Fibroblast of lung (primary cell): Measurements from ENCODE around the gene PTF1A. TPM values are rescaled to one million over a fixed set of nuclear protein-coding genes. Genes with fewer than 3 reads are reported as not detected.

ENCODE experiments used
- DNase-seq, 2 donors: peaks; one replicate each; pipeline versions ENCODE4 v3.0.0 to v3.0.0-alpha.2; 2010; ENCODE audit warnings: low read depth in 2 of 2
- H2AFZ ChIP-seq: 2 replicates; pipeline ENCODE4 v1.5.1; 2012; ENCODE audit warnings: low read length, control low read depth, inconsistent platforms
- H3K27ac ChIP-seq: 2 replicates; pipeline ENCODE4 v1.5.1; 2011; ENCODE audit warnings: low read length, control low read depth; ENCODE audit not compliant: insufficient read depth
- H3K27me3 ChIP-seq: 2 replicates; pipeline ENCODE4 v1.5.1; 2011; ENCODE audit warnings: mild to moderate bottlenecking, low read length; ENCODE audit not compliant: control insufficient read depth, insufficient read depth
- H3K36me3 ChIP-seq: 2 replicates; pipeline ENCODE4 v1.5.1; 2011; ENCODE audit warnings: low read length; ENCODE audit not compliant: control insufficient read depth, insufficient read depth
- H3K4me1 ChIP-seq: 2 replicates; pipeline ENCODE4 v1.5.1; 2011; ENCODE audit warnings: low read length; ENCODE audit not compliant: control insufficient read depth, insufficient read depth; ENCODE audit errors: extremely low read depth
- H3K4me2 ChIP-seq: 2 replicates; pipeline ENCODE4 v1.5.1; 2011; ENCODE audit warnings: low read length, control low read depth; ENCODE audit not compliant: insufficient read depth; ENCODE audit errors: extremely low read depth
- H3K4me3 ChIP-seq, 4 experiments: fragments of 200-600 bp in 1 of 4; sonication (generic) in 1 of 4; replicated peaks in 1 of 4; 2 replicates each; pipeline ENCODE4 v1.5.1; 2011 to 2016; ENCODE audit warnings: low read length in 4 of 4, low read depth in 3 of 4, mild to moderate bottlenecking in 3 of 4, control low read depth in 2 of 4, inconsistent platforms in 1 of 4, mixed read lengths in 1 of 4; ENCODE audit not compliant: insufficient read depth in 1 of 4; ENCODE audit errors: control extremely low read depth in 1 of 4
- H3K79me2 ChIP-seq: 2 replicates; pipeline ENCODE4 v1.5.1; 2012; ENCODE audit warnings: mild to moderate bottlenecking, low read length, inconsistent platforms; ENCODE audit not compliant: control insufficient read depth, insufficient read depth
- H3K9ac ChIP-seq: 2 replicates; pipeline ENCODE4 v1.5.1; 2011; ENCODE audit warnings: mild to moderate bottlenecking, low read length, control low read depth; ENCODE audit not compliant: insufficient read depth
- H3K9me3 ChIP-seq: 2 replicates; pipeline ENCODE4 v1.5.1; 2012; ENCODE audit warnings: low read depth, low read length; ENCODE audit not compliant: control insufficient read depth, insufficient read depth
- H4K20me1 ChIP-seq: 2 replicates; pipeline ENCODE4 v1.5.1; 2011; ENCODE audit warnings: low read length; ENCODE audit not compliant: control insufficient read depth, insufficient read depth; ENCODE audit errors: extremely low read depth
- EZH2 ChIP-seq: IDR thresholded peaks from 2 replicates; pipeline ENCODE4 v1.5.1; 2012; ENCODE audit warnings: low read length, control low read depth, mild to moderate bottlenecking; ENCODE audit errors: missing control alignments
- polyA plus RNA-seq, 2 donors: library from polyadenylated mRNA; depleted of rRNA in 1 of 2; stranded (reverse) in 1 of 2; unstranded in 1 of 2; fragments of >200 nt; gene quantifications; 2 replicates each; pipeline ENCODE4 v1.2.1, GENCODE V29; 2011 to 2012; ENCODE audit warnings: missing spikeins in 1 of 2
- total RNA-seq: library from RNA; depleted of rRNA; stranded (reverse); fragments of >200 nt; gene quantifications from 2 replicates; pipeline ENCODE4 v1.2.1, GENCODE V29; 2014
- TF ChIP-seq, protein P1 (sequence below), 2 donors: IDR thresholded peaks in 1 of 2; conservative IDR thresholded peaks in 1 of 2; 1 replicate in 1 of 2; 2 replicates in 1 of 2; pipeline ENCODE4 v1.5.1; 2011 to 2012; ENCODE audit warnings: low read length in 2 of 2, control low read depth in 1 of 2, inconsistent platforms in 1 of 2, low read depth in 1 of 2, mild to moderate bottlenecking in 1 of 2

PTF1A gene
- total and polyA plus RNA-seq, 2 donors (not counting 1 experiment from before 2014, with no cell fraction given), result not detected

DNA sequence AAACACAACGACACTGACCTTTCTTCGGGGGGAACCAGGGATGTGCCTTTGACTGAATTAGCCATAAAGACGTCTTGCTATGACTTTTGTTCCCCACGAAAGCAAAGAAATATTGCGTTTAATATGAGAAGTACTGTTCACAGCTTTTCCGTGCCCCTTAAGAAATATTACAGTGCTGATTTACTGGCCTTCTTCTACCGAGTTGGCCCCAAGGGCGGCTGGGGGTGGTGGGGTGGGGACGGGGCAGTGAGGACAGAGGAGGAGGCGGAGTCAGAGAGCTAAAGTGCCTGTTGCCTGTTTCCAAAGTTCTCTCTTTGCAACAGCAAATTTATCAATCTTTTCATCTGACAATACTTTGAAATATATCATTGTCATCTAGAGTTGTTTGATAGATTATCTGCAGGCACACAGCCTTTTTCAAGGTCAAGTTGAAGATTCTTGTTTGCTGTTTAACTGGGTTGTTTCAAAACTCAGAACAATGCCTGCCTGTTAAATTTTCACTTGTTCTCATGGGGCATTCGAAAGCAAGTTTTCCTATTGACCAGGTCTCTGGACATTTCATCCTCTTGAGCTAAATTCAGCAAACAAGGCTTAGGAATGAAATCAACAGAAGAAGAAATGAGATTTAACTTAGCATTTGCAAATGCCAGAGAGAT lies 9.0 kb downstream of the PTF1A start:
- Histone ChIP-seq H3K4me2 (no peak overlapping the region), H3K36me3 (no peaks in the 10 kb centered on the region), H3K9me3 (no peaks in the 10 kb centered on the region), H3K27me3 (peaks cover 14% of the 10 kb centered on the region), H3K9ac (no peak overlapping the region), H3K27ac (no peak overlapping the region), H3K4me3 (no peak overlapping the region), H3K79me2 (no peaks in the 10 kb centered on the region), H2AFZ (no peak overlapping the region), H4K20me1 (no peaks in the 10 kb centered on the region), H3K4me1 (no peaks in the 10 kb centered on the region)
- no peak for DNase-seq
- TF ChIP-seq EZH2, result no peak
- TF ChIP-seq, protein P1, sequence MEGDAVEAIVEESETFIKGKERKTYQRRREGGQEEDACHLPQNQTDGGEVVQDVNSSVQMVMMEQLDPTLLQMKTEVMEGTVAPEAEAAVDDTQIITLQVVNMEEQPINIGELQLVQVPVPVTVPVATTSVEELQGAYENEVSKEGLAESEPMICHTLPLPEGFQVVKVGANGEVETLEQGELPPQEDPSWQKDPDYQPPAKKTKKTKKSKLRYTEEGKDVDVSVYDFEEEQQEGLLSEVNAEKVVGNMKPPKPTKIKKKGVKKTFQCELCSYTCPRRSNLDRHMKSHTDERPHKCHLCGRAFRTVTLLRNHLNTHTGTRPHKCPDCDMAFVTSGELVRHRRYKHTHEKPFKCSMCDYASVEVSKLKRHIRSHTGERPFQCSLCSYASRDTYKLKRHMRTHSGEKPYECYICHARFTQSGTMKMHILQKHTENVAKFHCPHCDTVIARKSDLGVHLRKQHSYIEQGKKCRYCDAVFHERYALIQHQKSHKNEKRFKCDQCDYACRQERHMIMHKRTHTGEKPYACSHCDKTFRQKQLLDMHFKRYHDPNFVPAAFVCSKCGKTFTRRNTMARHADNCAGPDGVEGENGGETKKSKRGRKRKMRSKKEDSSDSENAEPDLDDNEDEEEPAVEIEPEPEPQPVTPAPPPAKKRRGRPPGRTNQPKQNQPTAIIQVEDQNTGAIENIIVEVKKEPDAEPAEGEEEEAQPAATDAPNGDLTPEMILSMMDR (conservative IDR thresholded peaks at IDR 0.05 in 1 of 2, IDR thresholded peaks at IDR 0.05 in 1 of 2; ENCODE audit: low read depth in 1 of 2, low read length in 2 of 2), result no peak

DNA sequence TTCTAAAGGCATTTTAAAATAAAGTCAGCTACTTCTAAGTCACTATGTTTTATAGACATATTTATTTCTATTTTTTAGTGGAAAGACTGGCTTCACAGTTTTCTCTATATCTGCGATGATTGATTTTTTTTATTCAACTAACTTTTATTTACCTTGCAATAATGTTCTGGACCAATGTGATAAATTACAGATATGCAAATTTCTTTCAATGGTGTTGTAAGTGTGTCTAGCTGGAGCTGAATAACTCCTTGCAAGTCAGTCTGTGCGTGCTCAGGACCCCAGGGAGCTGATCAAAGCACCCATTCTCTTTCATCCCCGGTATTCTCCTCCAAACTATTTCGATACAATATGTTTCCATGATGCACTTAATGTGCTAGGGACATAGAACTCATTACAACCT lies 9.7 kb downstream of the PTF1A start:
- Histone ChIP-seq H3K36me3 (no peaks in the 10 kb centered on the region), H3K4me2 (no peak overlapping the region), H3K4me1 (no peaks in the 10 kb centered on the region), H3K4me3 (no peak overlapping the region), H3K27ac (no peak overlapping the region), H3K79me2 (no peaks in the 10 kb centered on the region), H4K20me1 (no peaks in the 10 kb centered on the region), H3K9me3 (no peaks in the 10 kb centered on the region), H2AFZ (no peak overlapping the region), H3K27me3 (peaks cover 14% of the 10 kb centered on the region), H3K9ac (no peak overlapping the region)
- no peak for DNase-seq
- TF ChIP-seq, protein P1 (conservative IDR thresholded peaks at IDR 0.05 in 1 of 2, IDR thresholded peaks at IDR 0.05 in 1 of 2; ENCODE audit: low read depth in 1 of 2, low read length in 2 of 2), result no peak

DNA sequence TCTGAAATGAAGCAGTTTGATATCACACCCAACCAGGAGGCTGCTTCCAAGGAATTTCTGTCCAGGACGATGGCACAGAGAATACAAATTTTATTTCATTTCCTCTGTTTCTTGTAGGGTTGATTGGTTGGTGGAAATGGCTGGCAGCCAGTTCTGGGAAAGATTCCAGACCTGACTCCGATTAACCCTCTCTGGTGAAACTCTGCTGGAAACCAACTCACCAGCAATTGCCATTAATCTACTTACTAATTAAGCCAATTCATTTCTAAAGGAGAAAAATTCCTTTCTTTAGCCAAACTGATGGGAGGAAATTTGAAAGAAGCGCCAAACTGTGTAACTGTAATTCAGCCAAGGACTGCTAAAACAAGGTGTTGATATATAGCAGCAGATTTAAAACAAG lies 10.7 kb downstream of the PTF1A start:
- Histone ChIP-seq H3K4me3 (no peak overlapping the region), H3K9me3 (no peaks in the 10 kb centered on the region), H3K4me2 (no peak overlapping the region), H4K20me1 (no peaks in the 10 kb centered on the region), H3K79me2 (no peaks in the 10 kb centered on the region), H3K36me3 (no peaks in the 10 kb centered on the region), H3K4me1 (no peaks in the 10 kb centered on the region), H3K9ac (no peak overlapping the region), H2AFZ (no peak overlapping the region), H3K27ac (no peak overlapping the region), H3K27me3 (peaks cover 14% of the 10 kb centered on the region)
- no peak for TF ChIP-seq EZH2
- TF ChIP-seq, protein P1 (conservative IDR thresholded peaks at IDR 0.05 in 1 of 2, IDR thresholded peaks at IDR 0.05 in 1 of 2; ENCODE audit: low read depth in 1 of 2, low read length in 2 of 2), result no peak
- DNase-seq, result no peak
